Tibial nerve (tissue), 4 donors: ENCODE measurements around the gene PRKCB. TPM values are rescaled to one million over a fixed set of nuclear protein-coding genes. Genes with fewer than 3 reads are reported as not detected.

ENCODE experiments used
- DNase-seq, 2 donors: peaks; one replicate each; pipeline ENCODE4 v3.0.0-alpha.2; 2019; ENCODE audit warnings: low spot score in 2 of 2
- H3K27ac ChIP-seq, 4 donors: fragments of 200-600 bp; sonication (generic) in 3 of 4; one replicate each; pipeline ENCODE4 v1.5.1; 2017 to 2019; ENCODE audit warnings: mild to moderate bottlenecking in 1 of 4
- H3K27me3 ChIP-seq, 2 donors: fragments of 200-600 bp; sonication (generic) in 1 of 2; one replicate each; pipeline versions ENCODE4 v1.5.1 to v1.6.0; 2017 to 2019
- H3K36me3 ChIP-seq, 3 donors: fragments of 200-600 bp; sonication (generic); one replicate each; pipeline ENCODE4 v1.5.1; 2018 to 2019
- H3K4me1 ChIP-seq, 4 donors: fragments of 200-600 bp; sonication (generic) in 3 of 4; one replicate each; pipeline ENCODE4 v1.5.1; 2017 to 2019
- H3K4me3 ChIP-seq, 4 donors: fragments of 200-600 bp; sonication (generic) in 3 of 4; one replicate each; pipeline ENCODE4 v1.5.1; 2017 to 2019; ENCODE audit warnings: mild to moderate bottlenecking in 1 of 4, moderate library complexity in 1 of 4
- H3K9me3 ChIP-seq, 4 donors: fragments of 200-600 bp; sonication (generic) in 3 of 4; one replicate each; pipeline ENCODE4 v1.5.1; 2017 to 2019
- CTCF ChIP-seq, 5 experiments: fragments of 200-600 bp in 3 of 5; fragments of 450-650 bp in 2 of 5; sonication (generic) in 3 of 5; IDR thresholded peaks; one replicate each; pipeline ENCODE4 v1.5.1; 2016 to 2019; ENCODE audit warnings: antibody characterized with exemption in 5 of 5, mild to moderate bottlenecking in 3 of 5, moderate library complexity in 2 of 5
- EP300 ChIP-seq, 2 donors: sonication (generic); formaldehyde crosslinking; IDR thresholded peaks; one replicate each; pipeline ENCODE4 v1.6.1; 2017; ENCODE audit warnings: antibody characterized with exemption in 2 of 2, mild to moderate bottlenecking in 1 of 2
- POLR2A ChIP-seq, 2 donors: fragments of 450-650 bp; IDR thresholded peaks; one replicate each; pipeline ENCODE4 v1.6.1; 2017; ENCODE audit warnings: antibody characterized with exemption in 2 of 2, mild to moderate bottlenecking in 2 of 2, moderate library complexity in 2 of 2
- WGBS, 2 donors: methylation state at CpG; one replicate each; pipeline ENCODE4 v1.1.5; 2018; 5-methylcytosine and 5-hydroxymethylcytosine counted together
- total RNA-seq, 4 donors: library from RNA; depleted of rRNA; stranded (reverse); fragments of >200 nt; gene quantifications; one replicate each; pipeline ENCODE4 v1.1.0, GENCODE V29; 2016

The PRKCB gene
- total RNA-seq, 4 donors from 2014 or later: 2.7 to 6.9 (median 4.3) TPM

- 47 to 49% methylated on average over 7 of the region's 7 CpGs for WGBS, 2 donors
- H3K4me3 ChIP-seq: no peak overlapping the region
- H3K27me3 ChIP-seq: no peaks in the 10 kb centered on the region
- H3K36me3 ChIP-seq: no peaks in the 10 kb centered on the region
- no peaks in the 10 kb centered on the region for H3K9me3 ChIP-seq
- no peak for TF ChIP-seq POLR2A (IDR thresholded peaks at IDR 0.05)
- TF ChIP-seq EP300 (IDR thresholded peaks at IDR 0.05): no peak
- no peak for TF ChIP-seq CTCF (IDR thresholded peaks at IDR 0.05)
- H3K4me1 ChIP-seq: peaks cover 0 to 14% (median 0%) of the 10 kb centered on the region in 4 donors
- no peak for DNase-seq
- H3K27ac ChIP-seq: no peak overlapping the region
Observed at GRCh38 chr16:24118126-24118821, 282.5 kb downstream of the PRKCB start.

- Histone ChIP-seq H3K4me3 (no peak overlapping the region), H3K9me3 (no peaks in the 10 kb centered on the region), H3K27me3 (no peaks in the 10 kb centered on the region), H3K4me1 (peaks cover 0 to 14% (median 0%) of the 10 kb centered on the region in 4 donors), H3K36me3 (no peaks in the 10 kb centered on the region), H3K27ac (no peak overlapping the region)
- TF ChIP-seq POLR2A (IDR thresholded peaks at IDR 0.05): no peak
- WGBS, 2 donors: 42 to 56% methylated on average over 6 of the region's 6 CpGs
- DNase-seq: no peak
Observed at GRCh38 chr16:24119807-24120206, 284.0 kb downstream of the PRKCB start.

- Histone ChIP-seq H3K4me3 (no peak overlapping the region), H3K27me3 (no peaks in the 10 kb centered on the region), H3K4me1 (peaks cover 0 to 5% (median 0%) of the 10 kb centered on the region in 4 donors), H3K9me3 (no peaks in the 10 kb centered on the region), H3K27ac (no peak overlapping the region), H3K36me3 (no peaks in the 10 kb centered on the region)
- 87 to 91% methylated on average over 1 of the region's 1 CpG for WGBS, 2 donors
- no peak for TF ChIP-seq EP300 (IDR thresholded peaks at IDR 0.05)
- TF ChIP-seq CTCF (IDR thresholded peaks at IDR 0.05): no peak
- no peak for TF ChIP-seq POLR2A (IDR thresholded peaks at IDR 0.05)
- DNase-seq: no peak
Observed at GRCh38 chr16:24123275-24123674, 287.5 kb downstream of the PRKCB start.

- no peak for DNase-seq
- H3K4me3 ChIP-seq: no peak overlapping the region
- 80 to 81% methylated on average over 7 of the region's 7 CpGs for WGBS, 2 donors
- H3K27me3 ChIP-seq: no peaks in the 10 kb centered on the region
- H3K36me3 ChIP-seq: no peaks in the 10 kb centered on the region
- TF ChIP-seq EP300 (IDR thresholded peaks at IDR 0.05): no peak
- TF ChIP-seq CTCF (IDR thresholded peaks at IDR 0.05): no peak
- no peak for TF ChIP-seq POLR2A (IDR thresholded peaks at IDR 0.05)
- H3K4me1 ChIP-seq: no peaks in the 10 kb centered on the region
- no peaks in the 10 kb centered on the region for H3K9me3 ChIP-seq
- H3K27ac ChIP-seq: no peak overlapping the region
Observed at GRCh38 chr16:24124291-24124690, 288.5 kb downstream of the PRKCB start.

- no peak overlapping the region for H3K27ac ChIP-seq
- DNase-seq: no peak
- H3K4me3 ChIP-seq: no peak overlapping the region
- H3K27me3 ChIP-seq: no peaks in the 10 kb centered on the region
- TF ChIP-seq EP300 (IDR thresholded peaks at IDR 0.05) (no peak), POLR2A (IDR thresholded peaks at IDR 0.05) (no peak), CTCF (IDR thresholded peaks at IDR 0.05) (no peak)
- no peaks in the 10 kb centered on the region for H3K9me3 ChIP-seq
- H3K36me3 ChIP-seq: peaks cover 0 to 4% (median 0%) of the 10 kb centered on the region in 3 donors
- 51 to 54% methylated on average over 3 of the region's 3 CpGs for WGBS, 2 donors
- no peaks in the 10 kb centered on the region for H3K4me1 ChIP-seq
Observed at GRCh38 chr16:24125214-24125613, 289.4 kb downstream of the PRKCB start.
